ENCODE results near the gene U2SURP. TPM values are rescaled to one million over a fixed set of nuclear protein-coding genes. Genes with fewer than 3 reads are reported as not detected.
"Not testable (repeated sequence)": the region's sequence is repeated elsewhere in the genome, so short reads cannot be mapped to it uniquely, and the experiment has no call there.

U2SURP gene
- polyA plus RNA-seq, 3 donors from 2014 or later = 82.7 to 120 (median 86.0) TPM

DNA sequence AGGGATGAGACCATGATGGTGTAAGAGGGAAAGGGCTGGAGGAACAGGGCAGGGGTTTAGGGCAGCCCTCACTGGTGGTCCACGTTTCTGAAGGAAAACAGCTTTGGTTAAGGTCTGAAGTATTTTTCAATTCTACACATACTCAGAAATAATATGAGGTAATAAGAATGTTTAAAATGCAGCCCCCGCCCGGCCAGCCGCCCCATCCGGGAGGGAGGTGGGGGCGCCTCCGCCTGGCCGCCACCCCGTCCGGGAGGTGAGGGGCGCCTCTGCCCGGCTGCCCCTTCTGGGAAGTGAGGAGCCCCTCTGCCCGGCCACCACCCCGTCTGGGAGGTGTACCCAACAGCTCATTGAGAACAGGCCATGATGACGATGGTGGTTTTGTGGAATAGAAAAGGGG, 72.2 kb downstream of the U2SURP start:
- not testable (repeated sequence) for DNase-seq; H3K27me3 Mint-ChIP-seq (ENCODE audit: low read depth in 3 of 3); H3K4me3 Mint-ChIP-seq; H3K9me3 Mint-ChIP-seq; H3K36me3 Mint-ChIP-seq; H3K27ac Mint-ChIP-seq; H3K4me1 Mint-ChIP-seq

GRCh38 chr3:143073983-143074382, 72.6 kb downstream of the U2SURP start:
- DNase-seq; H3K4me3 Mint-ChIP-seq; H3K27ac Mint-ChIP-seq; H3K9me3 Mint-ChIP-seq; H3K36me3 Mint-ChIP-seq; H3K4me1 Mint-ChIP-seq; H3K27me3 Mint-ChIP-seq (ENCODE audit: low read depth in 3 of 3): not testable (repeated sequence)

- no peaks in the 10 kb centered on the region for H3K36me3 Mint-ChIP-seq
Measured at GRCh38 chr3:143078883-143079282, 77.5 kb downstream of the U2SURP start.

GRCh38 chr3:143080196-143080595, 78.8 kb downstream of the U2SURP start:
- no peak overlapping the region for H3K27ac Mint-ChIP-seq

More at GRCh38 chr3:143078883-143079282, 77.5 kb downstream of the U2SURP start:
- no peak overlapping the region for H3K4me3 Mint-ChIP-seq
- H3K27ac Mint-ChIP-seq = no peak overlapping the region
- H3K27me3 Mint-ChIP-seq (ENCODE audit: low read depth in 3 of 3) = peaks cover 0 to 7% (median 2%) of the 10 kb centered on the region in 3 donors
- no peak for DNase-seq
- H3K4me1 Mint-ChIP-seq = no peaks in the 10 kb centered on the region
- H3K9me3 Mint-ChIP-seq = no peaks in the 10 kb centered on the region

DNA sequence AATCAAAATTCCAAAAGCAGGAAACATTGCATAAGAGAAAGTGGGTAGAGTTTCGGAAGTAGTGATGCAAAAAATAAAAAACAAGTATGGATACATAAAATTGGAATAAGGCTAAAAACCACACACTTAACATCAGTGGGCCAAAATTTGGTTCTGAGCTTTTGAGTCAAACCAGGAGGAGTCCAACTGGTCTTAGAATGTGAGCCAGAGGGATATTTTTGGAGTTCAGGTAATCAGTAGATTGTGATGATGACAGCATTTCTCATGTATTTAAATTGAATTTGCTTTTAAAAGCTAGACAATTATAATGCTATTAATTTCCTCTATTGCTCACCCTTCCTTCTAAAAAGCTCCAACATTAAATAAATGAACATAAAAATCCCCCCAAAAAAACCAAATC, 80.0 kb downstream of the U2SURP start:
- Mint-ChIP-seq H3K27ac (no peak overlapping the region), H3K27me3 (ENCODE audit: low read depth in 3 of 3) (peaks cover 0 to 9% (median 2%) of the 10 kb centered on the region in 3 donors), H3K4me3 (no peak overlapping the region), H3K36me3 (no peaks in the 10 kb centered on the region), H3K4me1 (no peaks in the 10 kb centered on the region), H3K9me3 (no peaks in the 10 kb centered on the region)
- DNase-seq = no peak

More at GRCh38 chr3:143080196-143080595, 78.8 kb downstream of the U2SURP start:
- Mint-ChIP-seq H3K4me3 (no peak overlapping the region), H3K9me3 (no peaks in the 10 kb centered on the region), H3K27me3 (ENCODE audit: low read depth in 3 of 3) (peaks cover 0 to 9% (median 2%) of the 10 kb centered on the region in 3 donors), H3K4me1 (no peaks in the 10 kb centered on the region), H3K36me3 (no peaks in the 10 kb centered on the region)
- no peak for DNase-seq

DNA sequence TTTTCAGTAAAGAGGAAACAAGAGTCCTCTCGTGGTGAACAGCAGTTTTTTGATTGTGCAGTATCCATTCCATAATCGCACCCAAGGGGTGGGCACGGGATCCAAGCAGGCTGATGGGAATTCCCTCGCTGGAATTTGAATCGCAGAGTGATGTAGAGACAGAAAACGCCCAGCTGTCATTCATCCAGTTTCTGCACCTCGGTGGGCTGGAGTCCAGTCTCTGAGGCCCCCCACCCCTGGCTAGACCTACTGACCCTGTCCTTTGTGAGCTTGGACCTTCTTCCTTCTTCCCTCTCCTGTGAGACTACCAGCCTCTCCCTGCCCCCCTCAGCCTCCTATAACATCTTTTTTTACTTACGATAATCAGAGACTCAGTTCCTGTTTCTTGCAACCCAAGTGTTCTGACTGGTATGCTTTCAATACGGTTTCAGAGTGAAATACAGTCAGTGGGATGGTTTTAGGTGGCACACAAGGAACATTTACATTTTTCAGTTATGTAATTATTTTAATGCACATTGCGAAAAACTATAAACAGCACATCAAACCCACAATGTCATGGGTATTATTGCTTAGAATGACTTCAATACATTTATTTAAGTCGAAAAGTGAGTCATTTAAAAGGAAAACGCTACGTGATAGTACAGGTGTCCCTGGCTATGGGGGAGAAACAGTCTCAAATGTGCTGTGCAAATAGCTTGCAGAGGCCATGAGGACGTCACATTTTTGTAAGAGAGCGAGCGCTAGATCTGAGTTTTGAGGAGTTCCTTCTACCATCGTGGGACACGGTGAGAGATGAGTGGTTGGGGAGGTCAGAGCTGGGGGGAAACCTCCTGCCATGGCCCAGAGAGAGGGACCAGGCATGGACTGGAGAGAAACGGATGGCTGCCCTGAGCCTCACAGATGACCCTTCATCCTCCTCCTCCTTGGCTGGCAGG, 80.7 kb downstream of the U2SURP start:
- peaks cover 0 to 9% (median 2%) of the 10 kb centered on the region in 3 donors for H3K27me3 Mint-ChIP-seq (ENCODE audit: low read depth in 3 of 3)
- DNase-seq = no peak
- no peak overlapping the region for H3K4me3 Mint-ChIP-seq
- H3K27ac Mint-ChIP-seq = no peak overlapping the region
- no peaks in the 10 kb centered on the region for H3K36me3 Mint-ChIP-seq
- no peaks in the 10 kb centered on the region for H3K9me3 Mint-ChIP-seq
- H3K4me1 Mint-ChIP-seq = no peaks in the 10 kb centered on the region

GRCh38 chr3:143083781-143084180, 82.4 kb downstream of the U2SURP start:
- Mint-ChIP-seq H3K4me3 (no peak overlapping the region), H3K27me3 (ENCODE audit: low read depth in 3 of 3) (peaks cover 0 to 9% (median 2%) of the 10 kb centered on the region in 3 donors), H3K9me3 (no peaks in the 10 kb centered on the region), H3K27ac (no peak overlapping the region), H3K4me1 (no peaks in the 10 kb centered on the region), H3K36me3 (no peaks in the 10 kb centered on the region)
- no peak for DNase-seq

- Mint-ChIP-seq H3K4me3 (no peak overlapping the region), H3K27ac (no peak overlapping the region), H3K9me3 (no peaks in the 10 kb centered on the region), H3K36me3 (no peaks in the 10 kb centered on the region), H3K27me3 (ENCODE audit: low read depth in 3 of 3) (peaks cover 0 to 9% (median 2%) of the 10 kb centered on the region in 3 donors), H3K4me1 (no peaks in the 10 kb centered on the region)
- no peak for DNase-seq
Measured at GRCh38 chr3:143084856-143085731, 83.7 kb downstream of the U2SURP start.

DNA sequence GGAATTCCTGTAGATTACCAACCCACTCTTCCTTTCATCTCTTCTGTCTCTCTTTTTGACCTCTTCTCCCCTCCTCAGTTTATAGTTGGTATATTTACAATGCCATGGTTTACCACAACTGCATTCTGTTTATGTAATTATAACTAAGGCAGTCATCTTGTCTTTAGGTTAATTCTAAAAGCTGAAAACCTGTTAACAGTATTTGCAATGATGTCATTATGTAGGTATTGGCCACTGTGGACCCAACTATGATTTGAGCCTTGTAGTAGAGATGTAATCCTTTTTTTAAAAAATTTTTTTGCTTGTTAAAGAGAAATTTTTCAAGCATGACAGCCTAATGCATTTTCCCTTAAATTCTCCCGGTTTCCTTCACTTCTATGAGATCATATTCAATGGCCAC, 87.5 kb downstream of the U2SURP start:
- Mint-ChIP-seq H3K4me3 (no peak overlapping the region), H3K27me3 (ENCODE audit: low read depth in 3 of 3) (peaks cover 2 to 3% (median 2%) of the 10 kb centered on the region in 3 donors), H3K4me1 (no peaks in the 10 kb centered on the region), H3K27ac (no peak overlapping the region), H3K36me3 (no peaks in the 10 kb centered on the region), H3K9me3 (no peaks in the 10 kb centered on the region)
- DNase-seq = no peak

- Mint-ChIP-seq H3K4me3 (no peak overlapping the region), H3K27me3 (ENCODE audit: low read depth in 3 of 3) (peaks cover 0 to 4% (median 1%) of the 10 kb centered on the region in 3 donors), H3K4me1 (no peaks in the 10 kb centered on the region), H3K27ac (no peak overlapping the region), H3K9me3 (no peaks in the 10 kb centered on the region), H3K36me3 (no peaks in the 10 kb centered on the region)
- no peak for DNase-seq
Measured at GRCh38 chr3:143089965-143090364, 88.6 kb downstream of the U2SURP start.

DNA sequence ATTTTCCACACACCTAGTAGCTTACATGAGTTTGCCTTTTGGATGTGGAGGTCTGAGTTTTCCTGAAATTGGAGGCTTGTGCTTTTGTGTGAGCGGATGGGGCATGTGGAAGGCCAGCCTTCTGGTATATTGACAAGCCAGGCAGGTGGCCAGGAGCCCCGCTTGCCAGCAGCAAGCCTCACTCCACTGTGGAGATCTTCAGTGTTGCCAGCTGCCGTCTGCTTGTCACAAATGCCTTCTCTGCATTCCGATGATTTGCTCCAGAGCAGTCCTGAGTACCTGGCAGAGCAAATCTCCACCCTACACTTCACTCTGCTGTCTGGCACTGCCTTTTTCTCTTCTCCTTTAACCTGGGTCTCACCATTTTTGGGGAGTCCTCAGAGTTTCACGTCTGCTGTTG, 89.1 kb downstream of the U2SURP start:
- no peak for DNase-seq
- no peaks in the 10 kb centered on the region for H3K36me3 Mint-ChIP-seq
- H3K9me3 Mint-ChIP-seq = no peaks in the 10 kb centered on the region
- H3K27ac Mint-ChIP-seq = no peak overlapping the region
- peaks cover 0 to 4% (median 1%) of the 10 kb centered on the region in 3 donors for H3K27me3 Mint-ChIP-seq (ENCODE audit: low read depth in 3 of 3)
- H3K4me3 Mint-ChIP-seq = no peak overlapping the region
- no peaks in the 10 kb centered on the region for H3K4me1 Mint-ChIP-seq

DNA sequence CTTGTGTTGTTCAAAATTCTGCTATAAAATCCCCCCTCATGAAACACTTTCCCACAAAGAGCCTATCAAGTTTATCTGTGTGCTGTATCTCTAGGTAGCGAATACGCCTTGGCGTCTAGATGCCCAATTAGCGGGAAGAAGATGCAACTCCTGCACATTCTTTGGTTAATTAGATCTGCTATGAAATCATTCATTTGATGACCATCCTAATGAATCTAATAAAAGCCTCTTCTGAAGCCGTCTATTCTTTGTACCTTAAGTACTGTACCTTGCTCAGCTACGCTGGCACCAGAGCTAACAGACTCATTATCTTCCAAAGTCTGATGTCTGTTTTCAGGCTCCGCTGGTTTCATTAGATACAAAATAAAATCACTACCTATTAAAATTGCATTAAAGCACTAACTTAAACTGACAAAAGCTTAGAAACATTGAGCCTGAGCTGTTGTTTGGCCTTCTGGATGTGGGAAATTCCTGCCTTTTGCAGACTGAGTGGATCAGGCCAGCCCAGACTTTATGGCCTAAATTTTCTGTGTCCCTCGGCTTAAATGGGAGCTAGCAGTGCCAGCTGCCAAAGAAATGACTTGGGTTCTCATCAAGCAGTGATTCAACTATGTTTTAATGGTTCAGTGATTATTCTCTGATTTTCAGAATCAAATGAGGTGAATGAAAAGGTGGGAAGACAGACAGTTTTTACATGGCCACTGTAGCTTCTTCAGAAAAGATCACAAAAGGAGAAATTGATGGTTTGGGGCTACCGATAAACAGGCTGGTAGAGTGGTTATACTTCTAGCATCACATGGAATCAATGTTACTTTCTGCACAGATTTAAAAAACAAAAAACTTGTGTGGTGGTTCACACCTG, 89.8 kb downstream of the U2SURP start:
- peaks cover 0 to 4% (median 1%) of the 10 kb centered on the region in 3 donors for H3K27me3 Mint-ChIP-seq (ENCODE audit: low read depth in 3 of 3)
- no peaks in the 10 kb centered on the region for H3K36me3 Mint-ChIP-seq
- no peaks in the 10 kb centered on the region for H3K4me1 Mint-ChIP-seq
- DNase-seq = no peak
- no peak overlapping the region for H3K4me3 Mint-ChIP-seq
- no peaks in the 10 kb centered on the region for H3K9me3 Mint-ChIP-seq
- no peak overlapping the region for H3K27ac Mint-ChIP-seq

DNA sequence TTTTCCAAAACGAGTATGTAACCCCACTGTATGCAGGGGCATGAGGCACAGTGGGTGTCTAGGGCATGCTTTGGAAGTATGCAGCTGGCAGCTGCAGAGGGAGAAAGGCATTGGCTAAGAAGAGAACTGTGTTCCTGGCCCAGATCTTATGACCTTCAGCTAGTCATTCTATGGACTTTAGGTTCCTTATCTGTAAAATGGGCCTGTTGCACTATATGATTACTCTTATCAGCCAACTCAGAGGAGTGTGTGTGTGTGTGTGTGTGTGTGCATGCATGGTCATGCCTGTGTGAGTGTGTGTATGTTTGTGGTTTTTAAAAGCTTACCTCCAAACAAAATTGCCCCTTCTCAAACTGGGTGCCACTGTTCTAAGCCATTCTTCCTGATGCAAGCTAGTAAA, 90.8 kb downstream of the U2SURP start:
- Mint-ChIP-seq H3K9me3 (no peaks in the 10 kb centered on the region), H3K27me3 (ENCODE audit: low read depth in 3 of 3) (peaks cover 0 to 4% (median 1%) of the 10 kb centered on the region in 3 donors), H3K4me1 (no peaks in the 10 kb centered on the region), H3K27ac (no peak overlapping the region), H3K4me3 (no peak overlapping the region), H3K36me3 (no peaks in the 10 kb centered on the region)
- DNase-seq = no peak

Measured in immature natural killer cell (primary cell).